Coronary artery (tissue), 2 donors: ENCODE data around the gene S100A13.

Source experiments
- DNase-seq: peaks from one replicate; pipeline ENCODE4 v3.0.0-alpha.2; 2017; ENCODE audit warnings: low spot score
- H3K27ac ChIP-seq, 2 donors: fragments of 200-600 bp; sonication (generic); one replicate each; pipeline ENCODE4 v1.5.1; 2016 to 2019
- H3K4me3 ChIP-seq: fragments of 200-600 bp; sonication (generic); 2 replicates; pipeline ENCODE4 v1.5.1; 2016; ENCODE audit warnings: mild to moderate bottlenecking, moderate library complexity
- TF ChIP-seq, protein P1 (sequence below): fragments of 200-600 bp; sonication (generic); IDR thresholded peaks from one replicate; pipeline ENCODE4 v1.5.1; 2019; ENCODE audit warnings: antibody characterized with exemption

The S100A13 gene

DNA sequence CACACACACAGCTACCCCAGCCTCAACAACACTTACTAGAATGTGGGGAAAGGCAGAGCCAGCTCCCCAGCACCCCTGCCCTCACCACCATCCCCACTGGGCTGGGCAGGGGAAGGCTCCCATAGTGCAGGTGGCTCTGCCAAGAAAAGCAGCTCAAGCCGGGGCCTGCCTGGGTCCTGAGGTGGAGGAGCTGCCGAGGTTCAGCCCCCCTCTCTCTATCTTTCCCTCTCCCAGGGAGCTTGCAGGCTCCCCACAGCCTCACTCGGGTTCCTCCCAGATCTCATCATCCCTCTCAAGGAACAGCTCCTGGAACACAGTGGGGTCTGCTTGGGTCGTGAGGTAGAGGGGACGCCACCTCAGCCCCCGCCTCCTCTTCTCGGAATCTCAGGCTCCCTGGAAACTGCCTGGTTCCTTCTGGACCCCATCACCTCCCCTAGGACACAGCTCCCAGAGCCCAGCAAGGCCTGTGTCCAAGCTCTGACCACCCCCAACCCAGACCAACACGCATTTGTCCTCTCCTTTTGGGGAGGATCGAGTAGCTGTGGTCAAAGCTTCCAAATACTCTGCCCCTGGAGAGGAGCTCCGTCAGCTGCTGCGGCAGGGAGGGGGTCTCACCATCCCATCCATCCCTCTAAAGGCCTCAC, 15.1 kb downstream of the S100A13 start:
- Histone ChIP-seq H3K27ac (peak overlapping the region; percentile 94 to 97), H3K4me3 (peak overlapping the region; percentile 86)
- no peak for DNase-seq
- TF ChIP-seq, protein P1, sequence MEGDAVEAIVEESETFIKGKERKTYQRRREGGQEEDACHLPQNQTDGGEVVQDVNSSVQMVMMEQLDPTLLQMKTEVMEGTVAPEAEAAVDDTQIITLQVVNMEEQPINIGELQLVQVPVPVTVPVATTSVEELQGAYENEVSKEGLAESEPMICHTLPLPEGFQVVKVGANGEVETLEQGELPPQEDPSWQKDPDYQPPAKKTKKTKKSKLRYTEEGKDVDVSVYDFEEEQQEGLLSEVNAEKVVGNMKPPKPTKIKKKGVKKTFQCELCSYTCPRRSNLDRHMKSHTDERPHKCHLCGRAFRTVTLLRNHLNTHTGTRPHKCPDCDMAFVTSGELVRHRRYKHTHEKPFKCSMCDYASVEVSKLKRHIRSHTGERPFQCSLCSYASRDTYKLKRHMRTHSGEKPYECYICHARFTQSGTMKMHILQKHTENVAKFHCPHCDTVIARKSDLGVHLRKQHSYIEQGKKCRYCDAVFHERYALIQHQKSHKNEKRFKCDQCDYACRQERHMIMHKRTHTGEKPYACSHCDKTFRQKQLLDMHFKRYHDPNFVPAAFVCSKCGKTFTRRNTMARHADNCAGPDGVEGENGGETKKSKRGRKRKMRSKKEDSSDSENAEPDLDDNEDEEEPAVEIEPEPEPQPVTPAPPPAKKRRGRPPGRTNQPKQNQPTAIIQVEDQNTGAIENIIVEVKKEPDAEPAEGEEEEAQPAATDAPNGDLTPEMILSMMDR, result no peak

DNA sequence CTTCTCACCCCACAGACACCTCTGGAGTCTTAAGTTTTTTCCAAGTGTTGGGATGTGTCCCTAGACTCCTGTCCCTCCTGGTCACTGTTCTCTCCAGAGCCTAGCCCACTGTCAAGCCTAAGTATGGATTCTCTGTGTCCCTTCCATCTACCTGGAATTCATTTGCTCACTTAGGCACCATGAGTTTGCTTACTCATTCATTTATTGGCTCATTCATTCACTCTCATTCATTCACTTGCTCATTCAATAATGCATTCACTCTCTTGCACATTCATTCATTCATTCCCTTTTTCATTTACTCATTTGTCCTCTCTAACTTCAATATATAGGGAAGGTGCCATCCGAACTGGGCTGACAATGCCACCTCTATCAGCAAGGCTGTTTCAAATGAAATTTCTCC, 15.9 kb downstream of the S100A13 start:
- Histone ChIP-seq H3K27ac (peak overlapping the region; percentile 94 to 97), H3K4me3 (peak overlapping the region; percentile 86)
- no peak for DNase-seq
- TF ChIP-seq, protein P1, result no peak

DNA sequence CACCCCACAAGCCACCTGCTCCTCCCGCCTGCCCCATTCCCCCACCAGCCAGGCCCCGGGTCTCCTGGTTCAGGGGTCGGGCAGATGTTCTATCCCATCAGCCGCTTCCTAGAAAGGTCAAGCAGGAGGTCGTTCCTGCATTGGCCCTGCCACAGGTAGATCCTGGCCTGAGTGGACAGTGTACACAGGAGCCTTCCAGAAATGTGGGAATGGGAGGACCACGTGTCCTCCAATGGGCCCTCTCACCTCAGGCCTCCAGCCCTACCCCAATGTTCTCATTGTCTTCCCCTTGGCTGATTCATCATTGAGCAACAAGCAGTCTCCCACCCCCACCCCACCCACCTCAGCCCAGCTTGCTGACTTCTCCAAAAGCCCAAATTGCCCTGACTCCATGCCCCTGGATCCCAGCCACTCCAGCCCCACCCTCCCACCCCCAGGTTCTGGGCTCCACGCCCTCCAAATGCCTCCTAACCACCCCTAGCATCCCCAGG, 16.4 kb downstream of the S100A13 start:
- TF ChIP-seq, protein P1, result no peak
- H3K4me3 ChIP-seq, result peak overlapping the region; percentile 86

DNA sequence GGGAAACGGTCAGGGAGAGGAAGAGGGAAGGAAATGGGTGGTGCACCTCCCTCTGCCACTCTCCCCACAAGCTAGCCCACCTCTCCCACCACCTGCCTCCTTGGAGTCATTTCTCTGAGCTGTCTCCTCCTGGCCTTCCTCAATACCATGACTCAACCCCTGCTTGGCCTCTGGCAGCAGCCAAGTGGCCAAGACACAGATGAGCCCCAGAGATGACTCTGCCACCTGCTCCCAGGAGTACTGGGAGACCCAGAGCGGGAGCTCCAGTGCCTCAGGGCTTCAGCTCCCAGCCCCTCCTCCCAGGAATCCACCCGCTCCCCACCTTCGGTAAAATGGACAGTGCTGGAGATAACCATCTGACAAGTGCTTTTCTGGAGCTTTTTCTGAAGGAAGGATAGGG, 17.0 kb downstream of the S100A13 start:
- DNase-seq, result no peak
- Histone ChIP-seq H3K27ac (peak overlapping the region; percentile 80 to 97), H3K4me3 (peak overlapping the region; percentile 86)
- TF ChIP-seq, protein P1, result no peak

More for the DNA sequence above, 16.4 kb downstream of the S100A13 start:
- H3K27ac ChIP-seq, result peak overlapping the region; percentile 80 to 97
- DNase-seq, result no peak

DNA sequence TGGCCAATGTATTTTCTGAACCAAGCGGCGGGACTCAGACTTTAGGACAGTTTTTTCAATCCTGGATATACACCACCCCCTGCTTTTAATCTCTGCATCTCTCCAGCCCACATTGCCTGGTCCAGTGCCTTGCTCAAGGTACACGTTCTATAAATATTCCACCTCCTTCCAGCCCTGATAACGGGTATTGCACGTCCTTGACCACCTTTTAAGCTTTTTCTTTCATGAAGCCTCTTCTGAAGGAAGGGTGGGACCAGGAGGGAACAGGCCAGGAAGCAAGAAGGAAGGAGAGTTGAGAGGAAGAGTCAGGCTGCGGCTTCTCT, 17.8 kb downstream of the S100A13 start:
- TF ChIP-seq, protein P1, result no peak
- Histone ChIP-seq H3K4me3 (peak overlapping the region; percentile 86), H3K27ac (peak overlapping the region; percentile 80 to 97)
- no peak for DNase-seq

DNA sequence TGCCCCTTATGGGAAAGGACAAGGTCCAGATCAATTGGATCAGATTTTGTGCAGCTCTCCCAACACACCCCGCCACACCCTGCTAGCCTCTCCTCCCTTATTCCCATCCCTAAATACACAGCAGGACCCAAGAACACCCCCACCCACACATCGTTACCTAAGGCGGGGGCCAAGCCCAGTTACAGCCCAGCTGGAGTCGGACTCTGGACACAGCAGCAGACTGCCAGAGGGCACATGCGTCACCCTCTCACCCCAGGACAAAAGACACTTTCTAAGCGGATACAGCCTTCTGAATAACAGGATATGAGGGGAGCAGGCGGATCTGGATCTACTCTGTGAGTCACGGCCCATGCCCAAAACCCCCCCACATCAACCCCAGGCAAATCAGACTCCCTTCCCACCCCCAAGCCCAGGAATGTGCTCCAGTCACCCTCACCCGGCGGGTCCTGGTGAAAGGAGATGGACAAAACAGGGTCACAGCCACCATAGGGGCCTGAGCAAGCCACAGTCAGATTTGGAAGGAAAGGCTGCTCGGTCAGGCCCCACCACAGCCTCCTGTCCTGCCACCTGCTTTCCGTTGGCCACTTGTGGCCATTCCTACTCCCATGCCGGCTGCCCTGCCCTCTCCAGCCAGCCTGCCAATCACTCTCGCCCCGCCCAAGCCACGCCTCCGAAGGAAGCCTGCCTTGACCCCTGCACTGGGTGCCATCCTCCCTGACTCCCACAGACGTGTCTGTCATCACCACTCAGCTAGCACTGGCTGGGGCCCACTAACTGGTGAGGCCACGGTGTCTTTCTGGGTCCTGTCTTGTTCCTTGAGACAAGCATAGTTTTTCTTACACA, 18.3 kb downstream of the S100A13 start:
- peak overlapping the region; percentile 86 for H3K4me3 ChIP-seq
- TF ChIP-seq, protein P1, result no peak
- peak overlapping the region; percentile 80 to 97 for H3K27ac ChIP-seq
- DNase-seq, result peak; percentile 92
